ENCODE measurements around the gene SRPRA.
"Not testable (repeated sequence)": the region's sequence is repeated elsewhere in the genome, so short reads cannot be mapped to it uniquely, and the experiment has no call there.

The SRPRA gene, protein sequence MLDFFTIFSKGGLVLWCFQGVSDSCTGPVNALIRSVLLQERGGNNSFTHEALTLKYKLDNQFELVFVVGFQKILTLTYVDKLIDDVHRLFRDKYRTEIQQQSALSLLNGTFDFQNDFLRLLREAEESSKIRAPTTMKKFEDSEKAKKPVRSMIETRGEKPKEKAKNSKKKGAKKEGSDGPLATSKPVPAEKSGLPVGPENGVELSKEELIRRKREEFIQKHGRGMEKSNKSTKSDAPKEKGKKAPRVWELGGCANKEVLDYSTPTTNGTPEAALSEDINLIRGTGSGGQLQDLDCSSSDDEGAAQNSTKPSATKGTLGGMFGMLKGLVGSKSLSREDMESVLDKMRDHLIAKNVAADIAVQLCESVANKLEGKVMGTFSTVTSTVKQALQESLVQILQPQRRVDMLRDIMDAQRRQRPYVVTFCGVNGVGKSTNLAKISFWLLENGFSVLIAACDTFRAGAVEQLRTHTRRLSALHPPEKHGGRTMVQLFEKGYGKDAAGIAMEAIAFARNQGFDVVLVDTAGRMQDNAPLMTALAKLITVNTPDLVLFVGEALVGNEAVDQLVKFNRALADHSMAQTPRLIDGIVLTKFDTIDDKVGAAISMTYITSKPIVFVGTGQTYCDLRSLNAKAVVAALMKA

DNA sequence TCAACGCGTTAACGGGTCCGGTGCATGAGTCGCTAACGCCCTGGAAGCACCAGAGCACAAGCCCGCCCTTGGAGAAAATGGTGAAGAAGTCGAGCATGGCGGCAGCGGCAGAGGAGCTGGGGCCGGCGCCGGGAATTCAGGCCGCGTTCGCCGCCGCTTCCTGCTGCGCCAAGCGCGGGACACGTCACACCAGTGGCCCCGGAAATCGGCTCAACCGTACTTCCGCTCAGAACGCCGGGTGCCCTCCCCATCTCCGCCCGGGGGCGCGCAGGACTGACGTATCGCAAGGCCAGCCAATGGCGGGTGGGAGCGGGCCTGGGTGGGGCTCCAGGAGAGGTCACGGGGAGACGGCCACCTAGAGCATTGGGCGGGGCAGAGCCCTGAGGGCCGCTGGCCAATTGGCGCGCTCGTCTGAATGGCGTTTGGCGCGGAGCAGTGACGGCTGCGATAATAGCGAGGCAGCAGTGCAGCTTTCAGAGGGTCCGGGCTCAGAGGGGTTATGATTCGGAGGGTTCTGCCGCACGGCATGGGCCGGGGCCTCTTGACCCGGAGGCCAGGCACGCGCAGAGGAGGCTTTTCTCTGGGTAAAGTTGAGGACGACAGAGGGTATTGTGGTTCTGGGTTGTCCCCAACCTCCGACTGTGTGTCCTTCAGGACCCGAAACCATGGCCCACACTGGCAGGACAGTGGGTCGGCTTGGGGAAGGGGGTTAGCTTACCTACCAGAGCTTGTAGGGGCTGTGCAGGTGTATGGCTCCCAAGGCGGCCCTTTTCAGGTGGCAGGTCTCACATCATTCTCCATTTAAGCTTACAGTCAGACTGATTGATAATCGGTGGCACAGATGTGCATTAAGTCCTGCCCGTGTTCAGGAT lies at the start of gene SRPRA, which contains the start of gene FOXRED1:
SRPRA (minus strand) TSS at position 188 of the 872 bp plus-strand sequence; CDS start at position 97, 91 bp downstream.
FOXRED1 (plus strand) TSS at position 447 of the 872 bp plus-strand sequence; CDS start at position 500, 53 bp downstream.
- peak; percentile 99 for DNase-seq

DNA sequence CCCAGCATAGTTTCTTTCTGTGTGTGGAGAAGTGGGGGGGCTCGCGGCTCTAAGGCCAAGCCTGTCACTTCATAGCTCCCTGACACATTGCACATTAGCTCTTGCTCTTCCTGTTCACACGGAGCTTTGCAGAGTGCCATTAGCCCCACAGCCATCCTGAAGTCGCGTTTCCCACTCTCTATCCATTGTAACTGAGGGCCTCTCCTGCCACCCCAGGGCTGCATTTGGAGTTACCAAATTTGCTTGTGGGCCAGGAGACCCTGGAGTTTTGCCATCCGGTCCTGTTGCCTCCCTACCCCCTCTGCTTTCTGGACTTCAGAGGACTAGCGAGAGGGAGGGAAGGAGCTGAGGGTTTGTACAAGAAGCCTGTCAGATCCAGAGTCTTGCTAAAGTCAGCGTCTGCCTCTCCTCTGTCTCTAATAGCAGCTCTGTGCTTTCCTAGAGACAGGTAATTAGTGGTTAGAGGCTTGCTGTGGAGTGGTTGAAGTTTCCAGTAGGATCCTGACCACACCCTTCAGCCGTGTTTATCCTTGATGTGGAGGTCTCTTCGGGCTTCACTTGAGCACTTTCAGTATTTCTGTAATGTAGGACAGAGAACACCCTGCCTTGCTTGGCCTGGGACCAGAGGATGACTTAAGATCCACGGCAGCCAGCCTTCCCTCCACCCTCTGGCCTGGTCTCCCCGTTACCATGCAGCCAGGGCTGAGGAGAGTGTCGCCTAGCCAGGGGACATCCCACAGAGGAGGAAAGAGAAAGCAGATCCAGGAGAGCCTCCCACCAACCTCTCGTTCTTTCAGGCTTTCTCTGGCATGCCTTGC lies 49.3 kb upstream of the SRPRA start:
- peak; percentile 42 for DNase-seq

- DNase-seq: no peak
Observed at GRCh38 chr11:126317432-126317755, 48.7 kb upstream of the SRPRA start.

GRCh38 chr11:126313826-126314225 lies 45.1 kb upstream of the SRPRA start:
- no peak for DNase-seq

GRCh38 chr11:126312961-126313360 lies 44.3 kb upstream of the SRPRA start:
- DNase-seq: no peak

DNA sequence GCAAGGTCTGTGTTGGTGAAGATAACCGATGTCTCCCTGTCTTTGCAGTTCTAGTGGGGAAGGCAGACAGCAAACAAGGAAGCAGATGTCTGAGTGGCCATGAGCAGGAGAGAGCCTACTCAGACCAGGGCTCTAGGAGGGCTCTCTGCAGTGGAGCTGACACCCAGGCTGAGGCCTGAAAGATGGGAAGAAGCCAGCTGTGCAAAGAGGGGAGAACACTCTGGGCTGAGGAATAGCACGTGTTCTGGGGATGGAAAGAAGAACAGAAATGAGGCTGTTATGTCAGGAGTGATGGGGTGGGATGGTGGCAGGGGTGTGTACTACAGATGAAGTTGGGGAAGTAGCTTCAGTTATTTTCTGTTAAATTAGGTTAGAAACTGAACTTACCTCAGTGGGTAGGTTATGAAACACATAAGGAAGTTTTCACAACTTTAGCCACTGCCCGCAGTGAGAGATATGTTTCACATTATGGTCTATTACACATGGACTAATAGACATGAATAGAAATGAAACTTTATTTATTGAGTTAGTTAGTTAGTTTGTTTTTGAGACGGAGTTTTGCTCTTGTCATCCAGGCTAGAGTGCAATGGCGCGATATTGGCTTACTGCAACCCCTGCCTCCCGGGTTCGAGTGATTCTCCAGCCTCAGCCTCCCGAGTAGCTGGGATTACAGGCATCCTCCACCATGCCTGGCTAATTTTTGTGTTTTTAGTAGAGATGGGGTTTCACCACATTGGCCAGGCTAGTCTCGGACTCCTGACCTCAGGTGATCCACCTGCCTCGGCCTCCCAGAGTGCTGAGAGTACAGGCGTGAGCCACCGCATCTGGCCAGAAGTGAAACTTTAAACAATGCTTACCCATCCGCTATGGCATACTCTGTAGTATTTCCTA lies 43.0 kb upstream of the SRPRA start:
- DNase-seq: peak; percentile 80

DNA sequence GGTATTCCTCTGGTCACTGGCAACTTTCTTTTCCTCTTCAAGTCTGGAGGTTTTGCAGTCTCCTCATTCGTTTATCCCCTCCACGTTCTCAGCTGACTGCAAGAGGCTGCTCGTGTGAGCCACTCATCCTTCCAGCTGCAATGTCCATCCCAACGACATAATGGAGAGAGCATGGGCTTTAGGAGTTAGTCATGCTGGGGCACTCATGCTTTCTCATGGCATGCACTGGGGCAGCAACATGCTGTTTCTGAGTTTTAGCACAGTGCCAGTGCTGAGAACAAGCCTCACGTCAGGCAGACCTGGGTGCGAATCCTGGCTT lies 42.3 kb upstream of the SRPRA start:
- no peak for DNase-seq

GRCh38 chr11:126310200-126310991 lies 41.7 kb upstream of the SRPRA start:
- peak; percentile 91 for DNase-seq

GRCh38 chr11:126308771-126309170 lies 40.1 kb upstream of the SRPRA start:
- not testable (repeated sequence) for DNase-seq

GRCh38 chr11:126308271-126308671 lies 39.6 kb upstream of the SRPRA start:
- no peak for DNase-seq

DNA sequence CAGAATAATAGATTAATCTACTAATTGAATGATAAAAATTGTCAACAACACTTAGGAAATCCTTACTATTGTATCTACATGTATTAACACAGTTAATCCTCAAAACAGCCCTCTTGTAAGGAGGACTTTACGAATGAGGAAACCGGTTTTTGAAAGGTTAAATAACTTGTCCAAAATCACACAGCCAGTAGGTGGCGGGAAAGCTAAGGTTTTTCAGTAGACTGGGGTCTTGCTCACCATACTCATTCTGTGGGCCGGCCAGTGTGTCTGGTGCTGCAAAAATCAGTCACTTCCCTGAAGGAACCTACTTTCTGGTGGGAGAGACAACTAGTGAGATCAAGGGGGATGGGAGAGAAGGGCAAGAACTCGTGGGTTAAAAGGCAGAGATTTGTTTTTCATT lies 39.0 kb upstream of the SRPRA start:
- DNase-seq: peak; percentile 84

DNA sequence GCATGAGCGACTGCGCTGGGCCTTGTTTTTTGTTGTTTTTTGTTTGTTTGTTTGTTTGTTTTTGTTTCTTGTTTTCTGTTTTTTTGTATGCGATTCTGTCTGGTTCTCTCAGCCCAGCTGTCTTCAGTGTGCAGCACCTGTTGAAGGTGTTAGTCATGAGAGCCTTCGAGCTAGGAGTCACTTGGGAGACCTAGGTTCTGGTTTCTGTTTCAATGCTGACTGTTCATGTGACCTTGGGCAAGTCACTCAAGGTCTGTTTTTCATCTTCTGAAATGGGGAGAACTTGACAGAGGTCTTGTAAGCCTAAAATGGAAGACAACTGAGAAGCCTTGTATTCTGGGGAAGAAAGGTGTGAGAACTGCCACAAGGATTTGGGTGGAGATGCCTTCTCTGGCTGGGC lies 37.0 kb upstream of the SRPRA start:
- DNase-seq: no peak

GRCh38 chr11:126304457-126305075 lies 35.9 kb upstream of the SRPRA start:
- no peak for DNase-seq

DNA sequence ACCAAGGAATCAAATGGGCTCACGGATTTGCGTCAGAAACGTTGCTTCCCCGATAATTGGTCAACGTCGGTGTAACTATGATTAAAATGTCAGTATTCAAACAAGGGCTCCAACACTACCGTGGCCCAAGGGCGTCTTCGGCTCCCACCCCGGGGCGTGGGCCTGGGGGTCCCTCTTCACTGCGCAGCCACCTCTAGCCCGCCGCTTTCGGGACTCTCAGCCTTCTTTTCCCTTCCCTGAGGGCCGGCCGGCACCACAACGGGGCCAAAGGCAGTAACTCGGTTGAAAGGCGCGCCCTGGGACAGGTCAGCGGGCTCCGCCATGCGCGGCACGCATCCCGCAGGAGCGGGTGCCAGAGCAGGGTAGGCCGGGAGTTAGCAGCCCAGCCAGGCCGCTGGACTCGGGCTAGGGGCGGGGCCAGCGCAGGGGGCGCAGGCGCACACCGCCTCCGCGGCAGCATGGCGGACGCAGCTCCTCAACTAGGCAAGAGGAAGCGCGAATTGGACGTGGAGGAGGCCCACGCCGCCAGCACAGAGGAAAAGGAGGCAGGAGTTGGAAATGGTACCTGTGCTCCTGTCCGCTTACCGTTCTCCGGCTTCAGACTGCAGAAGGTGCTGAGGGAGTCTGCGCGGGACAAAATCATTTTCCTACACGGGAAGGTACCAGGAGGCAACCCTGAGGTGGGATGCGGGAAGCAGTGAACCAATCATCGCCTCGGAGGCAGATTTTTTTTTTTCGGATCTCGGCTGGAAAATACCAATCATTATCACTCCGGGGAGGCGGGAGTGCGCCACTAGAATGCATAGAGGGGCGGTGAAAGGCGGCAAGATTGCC lies 35.1 kb upstream of the SRPRA start, which contains the start of gene DCPS:
DCPS (plus strand) TSS at position 438 of the 834 bp plus-strand sequence; CDS start at position 459, 21 bp downstream.
- DNase-seq: peak; percentile 91

GRCh38 chr11:126297004-126297403 lies 28.3 kb upstream of the SRPRA start:
- no peak for DNase-seq

DNA sequence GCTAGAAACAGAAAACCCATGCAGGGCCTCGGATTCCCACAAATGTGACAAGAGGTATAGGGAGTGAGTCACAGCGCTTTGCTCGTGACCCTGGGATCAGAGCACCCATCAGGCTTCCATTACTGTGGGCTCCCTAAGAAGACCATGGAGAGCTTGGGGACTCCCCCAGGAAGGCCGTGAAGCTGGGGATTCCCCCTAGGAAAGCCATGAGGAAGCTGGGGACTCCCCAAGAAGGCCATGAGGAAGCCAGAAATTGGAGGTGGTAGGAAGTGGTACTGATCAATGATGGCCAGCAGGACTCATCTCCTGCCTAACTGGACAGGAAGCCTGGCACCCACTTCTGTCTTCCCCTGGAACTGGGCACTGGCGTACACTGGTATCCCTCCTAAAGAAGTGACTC lies 25.0 kb upstream of the SRPRA start:
- DNase-seq: no peak

GRCh38 chr11:126290887-126291286 lies 22.2 kb upstream of the SRPRA start:
- no peak for DNase-seq

GRCh38 chr11:126288237-126288636 lies 19.5 kb upstream of the SRPRA start:
- no peak for DNase-seq

GRCh38 chr11:126284829-126285228 lies 16.1 kb upstream of the SRPRA start:
- DNase-seq: peak; percentile 94
